K562 (cell line): ENCODE results near the gene GJD4. TPM values are rescaled to one million over a fixed set of nuclear protein-coding genes. Genes with fewer than 3 reads are reported as not detected.

Experiments used
- ATAC-seq: fragments of 200-7000 bp; cut with Tn5 transposase; 3 replicates; pipeline ENCODE4 v1.9.1; 2020; ENCODE audit warnings: moderate library complexity
- BruUV-seq: library from RNA; stranded (reverse); fragments of 400-500 nt; replicated peaks from 2 replicates; lab custom pipeline; 2021; lab: Mats Ljungman, UMichigan
- CTCF ChIA-PET: fragments of 300-600 bp; formaldehyde crosslinking; extraction: SDS; loops from one replicate; lab custom pipeline; 2021; ENCODE audit warnings: low intra/inter-chr PET ratio; lab: Yijun Ruan, JAX
- POLR2A ChIA-PET: fragments of 300-600, 350-650 bp; sonication (Branson Sonifier 250); formaldehyde crosslinking; extraction: SDS; loops from one replicate; lab custom pipeline; 2021; ENCODE audit warnings: antibody characterized with exemption, inconsistent platforms; lab: Yijun Ruan, JAX
- DNase-seq, 4 experiments: peaks; one replicate each; pipeline versions ENCODE4 v3.0.0 to v3.0.0-alpha.2; 2011 to 2018; ENCODE audit warnings: low spot score in 3 of 4, mixed read lengths in 3 of 4; ENCODE audit errors: extremely low read depth in 1 of 4
- FAIRE-seq: peaks from 2 replicates; lab custom pipeline; 2011; peaks lifted over from hg19 to GRCh38; lab: Jason Lieb, UNC
- H2AFZ ChIP-seq: 2 replicates; pipeline ENCODE4 v1.6.0; 2011; ENCODE audit warnings: low read depth, low read length, control low read depth, inconsistent platforms
- H3K27ac ChIP-seq: fragments of 200-600 bp; 3 replicates; pipeline ENCODE4 v1.8.0; 2011; ENCODE audit warnings: low read depth, mild to moderate bottlenecking, control low read depth, inconsistent platforms, low read length, moderate library complexity, mixed read lengths; ENCODE audit errors: extremely low read depth
- H3K27me3 ChIP-seq, 2 experiments: fragments of 300-600 bp in 1 of 2; 2 replicates in 1 of 2; 3 replicates in 1 of 2; pipeline versions ENCODE4 v1.6.0 to v1.8.0; 2011; ENCODE audit warnings: inconsistent platforms in 2 of 2, low read length in 2 of 2, mild to moderate bottlenecking in 1 of 2, mixed read lengths in 1 of 2, moderate library complexity in 1 of 2; ENCODE audit not compliant: control insufficient read depth in 2 of 2, insufficient read depth in 2 of 2
- H3K36me3 ChIP-seq: fragments of 300-600 bp; 3 replicates; pipeline ENCODE4 v1.8.0; 2011; ENCODE audit warnings: mild to moderate bottlenecking, low read length, inconsistent platforms; ENCODE audit not compliant: control insufficient read depth, insufficient read depth
- H3K4me1 ChIP-seq, 2 experiments: fragments of 200-600 bp in 1 of 2; replicated peaks in 1 of 2; 2 replicates in 1 of 2; 3 replicates in 1 of 2; pipeline versions ENCODE4 v1.5.1 to v1.8.0; 2011; ENCODE audit warnings: inconsistent platforms in 2 of 2, low read length in 2 of 2, mild to moderate bottlenecking in 1 of 2, mixed read lengths in 1 of 2, moderate library complexity in 1 of 2; ENCODE audit not compliant: control insufficient read depth in 2 of 2, insufficient read depth in 2 of 2
- H3K4me2 ChIP-seq: 2 replicates; pipeline ENCODE4 v1.6.1; 2011; ENCODE audit warnings: low read length, control low read depth, inconsistent platforms, mixed read lengths; ENCODE audit not compliant: insufficient read depth
- H3K4me3 ChIP-seq: fragments of 200-600 bp; sonication (generic), shearing (Covaris generic); 2 replicates; pipeline ENCODE4 v1.5.1; 2016; ENCODE audit warnings: control low read depth, inconsistent platforms
- H3K79me2 ChIP-seq: fragments of 200-600 bp; 3 replicates; pipeline ENCODE4 v1.8.0; 2011; ENCODE audit warnings: low read length, inconsistent platforms; ENCODE audit not compliant: control insufficient read depth, insufficient read depth
- H3K9ac ChIP-seq, 2 experiments: 2 replicates each; pipeline versions ENCODE4 v1.6.0 to v1.6.1; 2011; ENCODE audit warnings: low read depth in 2 of 2, low read length in 2 of 2, control low read depth in 1 of 2, inconsistent platforms in 1 of 2, mild to moderate bottlenecking in 1 of 2, mixed read lengths in 1 of 2; ENCODE audit not compliant: insufficient read depth in 1 of 2
- H3K9me1 ChIP-seq: one replicate; pipeline ENCODE4 v1.6.0; 2011; ENCODE audit warnings: inconsistent platforms, mild to moderate bottlenecking, low read length, moderate library complexity; ENCODE audit not compliant: control insufficient read depth, insufficient read depth
- H3K9me3 ChIP-seq: replicated peaks from 2 replicates; pipeline ENCODE4 v1.5.1; 2011; ENCODE audit warnings: low read depth, low read length, inconsistent platforms; ENCODE audit not compliant: control insufficient read depth, insufficient read depth
- H4K20me1 ChIP-seq: replicated peaks from 2 replicates; pipeline ENCODE4 v1.6.1; 2011; ENCODE audit warnings: low read length, inconsistent platforms, mixed read lengths; ENCODE audit not compliant: control insufficient read depth, insufficient read depth
- ARID3B ChIP-seq: fragments of 250-450 bp; sonication (Bioruptor Pico); IDR thresholded peaks from 2 replicates; pipeline ENCODE4 v1.4.0; 2020; ENCODE audit warnings: borderline replicate concordance
- ATF6 ChIP-seq: sonication (generic); formaldehyde crosslinking; IDR thresholded peaks from 2 replicates; pipeline ENCODE4 v1.4.0; 2020; ENCODE audit warnings: mild to moderate bottlenecking, missing genetic modification reagents
- CBX3 ChIP-seq, 2 experiments: IDR thresholded peaks; 1 replicate in 1 of 2; 2 replicates in 1 of 2; pipeline ENCODE4 v1.6.1; 2012; ENCODE audit warnings: inconsistent platforms in 2 of 2, low read length in 2 of 2, borderline replicate concordance in 1 of 2, control low read depth in 1 of 2
- CREB1 ChIP-seq, 2 experiments: sonication (generic) in 1 of 2; formaldehyde crosslinking in 1 of 2; IDR thresholded peaks; 2 replicates each; pipeline versions ENCODE4 v1.6.1 to v1.8.0; 2012 to 2022; ENCODE audit warnings: inconsistent platforms in 1 of 2, mild to moderate bottlenecking in 1 of 2, missing genetic modification reagents in 1 of 2, moderate library complexity in 1 of 2
- CREB5 ChIP-seq: fragments of 250-450 bp; sonication (Bioruptor Pico); IDR thresholded peaks from 2 replicates; pipeline ENCODE4 v1.5.0; 2020; ENCODE audit warnings: mild to moderate bottlenecking
- E2F1 ChIP-seq: sonication (generic); formaldehyde crosslinking; IDR thresholded peaks from 2 replicates; pipeline ENCODE4 v1.8.1; 2023; ENCODE audit warnings: mild to moderate bottlenecking, missing genetic modification reagents, moderate library complexity
- LCOR ChIP-seq: sonication (generic); formaldehyde crosslinking; IDR thresholded peaks from 2 replicates; pipeline ENCODE4 v1.8.0; 2022; ENCODE audit warnings: mild to moderate bottlenecking, missing genetic modification reagents
- MED1 ChIP-seq: sonication (generic); formaldehyde crosslinking; IDR thresholded peaks from 2 replicates; pipeline ENCODE4 v1.8.1; 2023; ENCODE audit warnings: missing genetic modification reagents, borderline replicate concordance
- MTA2 ChIP-seq: fragments of 450-650 bp; IDR thresholded peaks from 2 replicates; pipeline ENCODE4 v1.6.1; 2016; ENCODE audit warnings: low read depth
- NR4A1 ChIP-seq, 2 experiments: fragments of 250-450 bp in 1 of 2; fragments of 450-650 bp in 1 of 2; sonication (Bioruptor Pico) in 1 of 2; IDR thresholded peaks; 2 replicates each; pipeline versions ENCODE4 v1.4.0 to v1.6.1; 2016 to 2020; ENCODE audit warnings: mild to moderate bottlenecking in 2 of 2, missing compliant biosample characterization in 1 of 2, missing genetic modification characterization in 1 of 2, moderate library complexity in 1 of 2
- RB1 ChIP-seq: fragments of 450-650 bp; IDR thresholded peaks from 2 replicates; pipeline ENCODE4 v1.6.1; 2017; ENCODE audit warnings: low read depth, mild to moderate bottlenecking
- THRA ChIP-seq: fragments of 450-650 bp; IDR thresholded peaks from 2 replicates; pipeline ENCODE4 v1.6.1; 2017; ENCODE audit warnings: mild to moderate bottlenecking, moderate library complexity
- ZNF354B ChIP-seq: fragments of 250-450 bp; sonication (Bioruptor Pico); IDR thresholded peaks from 2 replicates; pipeline ENCODE4 v1.4.0; 2020
- WGBS: fragments of 100-300 bp; shearing (Covaris generic); methylation state at CpG from one replicate; pipeline ENCODE4 v1.1.6; 2016; ENCODE audit warnings: low coverage, mixed read lengths; ENCODE audit not compliant: insufficient coverage; ENCODE audit errors: missing lambda C conversion rate; 5-methylcytosine and 5-hydroxymethylcytosine counted together
- in situ Hi-C: fragments of 300-500 bp; cut with MboI; formaldehyde crosslinking; loops from 4 replicates; pipeline ENCODE4 v1.15.0; 2018; ENCODE audit warnings: inconsistent platforms, mixed read lengths
- intact Hi-C: fragments of 100-400 bp; cut with micrococcal nuclease; formaldehyde crosslinking; loops from 2 replicates; pipeline ENCODE4 v1.14.2; 2022
- polyA plus RNA-seq, 8 experiments: library from polyadenylated mRNA; depleted of rRNA in 4 of 8; stranded (reverse) in 5 of 8; unstranded in 3 of 8; fragments of >200 nt; fragmentation: Nextera tagmentation in 2 of 8; fragmentation: Illumina TruSeq in 1 of 8; extraction: Ambion mirVana in 2 of 8; extraction: Trizol in 1 of 8; gene quantifications; 2 replicates each; pipeline versions ENCODE4 v1.2.1 to v1.2.3, GENCODE V29; 2011 to 2014; ENCODE audit warnings: inconsistent platforms in 1 of 8, missing spikeins in 1 of 8
- total RNA-seq, 7 experiments: library from RNA; depleted of rRNA in 6 of 7; stranded (reverse); fragments of >200 nt in 6 of 7; fragmentation: Illumina TruSeq in 2 of 7; extraction: Trizol in 2 of 7; gene quantifications; 2 replicates each; pipeline versions ENCODE4 v1.2.1 to v1.2.3, GENCODE V29; 2011 to 2021; ENCODE audit warnings: low replicate concordance in 1 of 7

The GJD4 gene
- total and polyA plus RNA-seq, 9 of the 15 experiments (the other 6 are each of a cell fraction or from before 2014, with no cell fraction given), result not detected

GRCh38 chr10:35579726-35580422, 25.3 kb upstream of the GJD4 start:
- Histone ChIP-seq H3K36me3 (no peaks in the 10 kb centered on the region), H3K4me3 (no peak overlapping the region), H3K27me3 (peaks cover 24 to 28% of the 10 kb centered on the region in 2 experiments), H3K9me3 (no peaks in the 10 kb centered on the region), H2AFZ (no peak overlapping the region), H3K27ac (no peak overlapping the region), H3K4me1 (no peaks in the 10 kb centered on the region), H3K4me2 (no peak overlapping the region), H3K79me2 (no peaks in the 10 kb centered on the region), H4K20me1 (0 out of 2 replicates have a peak, but pooled peaks cover 2% of the 10 kb centered on the region), H3K9ac (no peak overlapping the region), H3K9me1 (no peaks in the 10 kb centered on the region)
- CTCF ChIA-PET, result no interaction called here
- in situ Hi-C loops, result no loop called here
- DNase-seq, result no peak
- no peak for ATAC-seq
- no peak for FAIRE-seq
- POLR2A ChIA-PET, result interaction anchor here (1.4 kb wide), 1 partner anchor 16 kb away, joined by 4 read pairs; no protein-coding TSS in a partner anchor
- no peak for TF ChIP-seq ATF6 (CRISPR knock-in tag)
- no peak for TF ChIP-seq CREB1 (IDR thresholded peaks at IDR 0.05)
- TF ChIP-seq CREB1 (CRISPR knock-in tag; IDR thresholded peaks at IDR 0.05), result no peak
- TF ChIP-seq RB1, result no peak
- TF ChIP-seq ZNF354B (CRISPR knock-in tag), result no peak
- TF ChIP-seq MED1 (CRISPR knock-in tag), result no peak
- no peak for TF ChIP-seq NR4A1 (CRISPR knock-in tag; IDR thresholded peaks at IDR 0.05)
- TF ChIP-seq NR4A1 (tag; IDR thresholded peaks at IDR 0.05), result no peak
- no peak for TF ChIP-seq E2F1 (CRISPR knock-in tag)
- TF ChIP-seq THRA, result no peak
- no peak for TF ChIP-seq LCOR (CRISPR knock-in tag)
- no peak for TF ChIP-seq MTA2
- no peak for TF ChIP-seq CBX3 (IDR thresholded peaks at IDR 0.05; ENCODE audit: borderline replicate concordance in 1 of 2, low read length in 2 of 2)
- TF ChIP-seq ARID3B (CRISPR knock-in tag), result no peak
- TF ChIP-seq CREB5, result no peak
- WGBS, result 6% methylated on average over 12 of the region's 12 CpGs
- intact Hi-C loops, result no loop called here
- BruUV-seq, result no TSS peak
